ENCODE data around the gene EYS.

The EYS gene

DNA sequence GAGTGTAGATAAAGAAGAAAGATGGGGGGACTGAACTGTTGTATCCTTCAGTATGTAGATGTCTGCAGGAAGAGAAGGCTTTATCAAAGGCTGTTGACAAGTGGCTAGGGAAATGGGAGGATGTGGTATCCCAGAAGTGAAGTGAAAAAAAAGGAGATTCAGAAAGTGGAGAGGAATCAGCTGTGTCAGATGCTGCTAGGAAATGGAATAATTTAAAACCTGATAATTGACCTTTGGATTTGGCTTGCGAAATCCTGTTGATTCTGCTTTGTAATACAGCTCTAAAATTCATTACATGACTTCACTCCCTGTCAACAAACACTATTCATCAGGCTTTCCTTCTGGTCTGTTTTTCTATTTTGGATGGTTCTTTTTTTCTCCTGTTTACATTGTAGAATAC lies 2029.7 kb downstream of the EYS start:
- no peak for DNase-seq

DNA sequence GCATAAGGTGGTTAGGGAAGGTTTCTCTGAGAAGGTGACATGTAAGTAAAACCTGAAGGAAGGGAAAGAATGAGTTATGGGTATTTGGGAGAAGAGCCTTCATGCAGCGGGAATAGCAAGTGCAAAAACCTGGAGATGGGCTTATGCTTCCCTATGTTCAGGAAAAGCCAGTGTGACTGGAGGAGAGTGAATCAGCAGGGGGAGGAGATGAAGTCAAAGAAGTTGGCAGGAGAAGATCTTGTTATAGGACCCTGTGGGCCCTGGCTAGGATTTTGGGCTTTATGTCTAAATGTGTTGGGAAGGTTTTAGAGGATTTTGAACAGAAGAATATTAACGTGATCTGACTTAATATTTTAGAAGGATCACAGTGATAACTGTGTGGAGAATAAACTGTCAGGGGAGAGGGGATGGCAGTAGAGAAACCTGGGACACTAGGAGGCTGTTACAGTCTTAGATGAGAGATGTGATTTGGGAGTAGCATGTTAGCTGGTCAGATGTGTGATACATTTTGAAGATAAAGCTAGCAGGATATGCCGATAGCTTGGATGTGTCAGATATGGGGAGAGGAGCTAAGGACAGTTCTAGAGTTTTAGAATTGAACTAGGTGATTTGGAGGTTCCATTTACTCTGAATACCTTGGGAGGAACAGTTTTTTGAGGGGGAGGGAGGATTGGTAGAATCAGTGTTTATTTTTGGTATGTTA lies 2030.5 kb downstream of the EYS start:
- DNase-seq: no peak

DNA sequence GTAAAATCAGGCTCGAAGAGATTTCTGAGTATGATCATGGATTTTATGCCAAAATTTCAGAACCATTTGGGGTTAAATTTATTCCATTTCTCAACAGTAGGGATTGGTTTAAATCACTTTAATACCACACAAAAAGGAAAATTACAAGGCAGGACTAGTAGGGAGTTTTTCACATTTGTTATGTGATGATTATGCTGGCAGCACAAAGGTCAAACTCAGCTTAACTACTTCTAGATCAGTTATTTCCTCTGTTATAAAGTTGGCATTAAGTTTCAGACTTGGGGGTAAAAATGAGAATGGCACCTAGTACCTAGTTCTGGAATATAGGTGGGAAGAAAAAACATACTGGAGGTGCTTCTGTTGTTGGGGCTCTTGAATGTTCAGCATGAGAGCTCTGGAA lies 2031.9 kb downstream of the EYS start:
- DNase-seq: no peak

DNA sequence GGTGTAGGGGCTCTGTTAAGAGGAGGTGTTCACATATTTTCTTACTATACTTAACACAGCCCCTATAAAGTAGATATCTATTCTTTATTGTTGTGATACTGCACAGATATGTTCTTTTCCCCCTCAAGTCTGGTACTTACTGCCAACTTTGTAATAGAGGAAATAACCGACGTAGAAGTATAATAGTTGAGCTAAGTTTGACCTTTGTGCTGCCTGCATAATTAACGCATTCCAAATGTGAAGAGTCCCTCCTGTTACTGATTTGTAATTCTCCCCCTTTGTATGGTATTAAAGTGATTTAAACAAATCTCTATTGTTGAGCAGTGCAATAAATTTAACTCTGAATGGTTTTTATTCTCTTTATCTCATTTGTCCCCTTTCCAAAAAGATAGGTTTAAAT lies 2032.4 kb downstream of the EYS start:
- DNase-seq: no peak

DNA sequence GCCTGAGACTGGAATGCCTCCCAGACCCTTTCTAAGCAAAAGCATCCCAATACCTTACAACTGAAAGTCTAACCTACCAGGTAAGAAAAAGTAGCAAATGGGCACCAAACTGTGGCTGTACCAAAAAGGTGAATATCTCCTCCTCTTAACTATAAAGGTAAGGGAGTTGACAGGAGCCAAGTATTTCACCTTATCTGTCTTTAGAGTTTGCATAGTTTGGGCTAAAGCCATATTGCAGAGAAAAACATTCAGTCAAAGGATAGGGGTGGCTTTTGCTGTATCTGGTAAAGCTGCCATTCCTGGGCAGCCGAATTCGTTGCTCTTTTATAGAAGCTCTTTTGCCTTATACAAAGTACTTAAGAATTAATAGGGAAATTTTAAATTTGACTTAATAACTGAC lies 2033.3 kb downstream of the EYS start:
- no peak for DNase-seq

DNA sequence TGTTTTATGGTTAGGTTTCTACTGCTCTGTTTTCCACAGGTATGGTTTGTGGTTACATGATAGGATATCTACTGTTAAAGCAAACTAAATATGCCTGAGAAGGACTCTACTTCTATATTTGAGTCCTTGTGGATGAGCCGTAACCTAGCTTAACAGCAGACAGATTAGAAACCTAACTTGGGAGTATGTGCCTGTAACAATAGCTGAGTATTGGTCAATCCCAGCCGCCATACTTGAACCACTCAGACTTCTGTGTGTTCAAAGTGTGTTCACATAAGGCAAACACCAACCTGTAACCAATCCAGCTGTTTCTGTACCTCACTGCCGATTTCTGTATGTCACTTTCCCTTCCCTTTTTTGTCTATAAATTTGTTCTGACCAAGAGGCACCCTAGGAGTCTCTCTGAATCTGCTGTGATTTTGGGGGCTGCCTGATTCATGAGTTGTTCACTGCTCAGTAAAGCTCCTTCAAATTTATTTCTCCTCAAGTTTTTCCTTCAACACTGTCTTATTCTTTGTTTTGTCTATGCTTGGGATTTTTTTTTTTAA lies 2034.4 kb downstream of the EYS start:
- DNase-seq: no peak

DNA sequence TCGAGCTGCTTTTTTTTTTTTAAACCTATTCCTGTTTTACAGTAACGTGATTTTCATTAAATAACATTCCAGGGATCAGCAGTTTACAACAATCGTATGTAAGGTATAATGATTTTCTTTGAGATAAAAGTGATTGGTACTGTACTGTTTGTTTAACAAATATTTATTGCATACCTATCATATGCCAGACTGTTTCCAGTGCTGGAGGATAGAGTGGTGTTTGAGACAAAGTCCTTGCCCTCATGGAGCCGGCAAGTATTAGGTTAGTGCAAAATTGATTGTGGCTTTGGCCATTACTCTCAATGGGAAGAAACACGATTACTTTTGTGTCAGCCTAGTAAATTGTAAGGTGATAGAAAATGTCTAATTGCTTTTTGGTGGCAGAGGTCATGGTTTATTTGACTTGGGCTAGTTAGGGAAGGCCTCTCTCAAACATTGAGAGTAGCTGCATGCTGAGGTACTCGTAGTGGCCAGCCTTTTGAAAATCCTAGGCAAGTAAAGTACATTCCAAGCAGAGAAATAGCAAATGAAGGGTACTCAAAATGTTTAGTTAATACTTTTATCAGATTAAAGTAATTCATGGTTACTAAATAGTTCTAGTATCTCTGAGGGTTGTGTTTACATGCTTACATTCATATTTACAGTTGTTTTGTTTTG lies 2035.8 kb downstream of the EYS start:
- no peak for DNase-seq

Data from hematopoietic multipotent progenitor cell treated with erythropoietin and hydrocortisone succinate and interleukin-3 and kit ligand, for 4 days (in vitro differentiated cells).